Measurements from ENCODE around the gene RFX1. TPM values are rescaled to one million over a fixed set of nuclear protein-coding genes. Genes with fewer than 3 reads are reported as not detected.

RFX1 gene
- total RNA-seq, 1 experiment from 2014 or later = 20.4 TPM

DNA sequence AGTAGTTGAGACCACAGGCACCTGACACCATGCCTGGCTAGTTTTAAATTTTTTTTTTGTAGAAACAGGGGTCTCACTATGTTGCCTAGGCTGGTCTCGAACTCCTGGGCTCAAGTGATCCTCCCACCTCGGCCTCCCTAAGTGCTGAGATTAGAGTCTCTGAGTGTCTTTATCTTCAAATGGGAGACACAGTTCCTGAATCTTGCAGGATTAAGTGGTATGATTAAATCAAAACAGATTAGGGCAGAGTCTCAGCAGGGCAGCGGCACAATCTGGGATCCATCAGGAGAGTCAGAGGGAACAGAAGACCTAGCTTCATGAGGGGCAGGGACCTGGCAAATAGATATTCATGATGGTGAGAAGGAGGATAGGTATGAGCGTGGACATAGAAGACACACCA is 22.8 kb upstream of the RFX1 start:
- Mint-ChIP-seq H3K4me3 (no peak overlapping the region), H3K9me3 (no peaks in the 10 kb centered on the region), H3K27ac (no peak overlapping the region), H3K4me1 (peaks cover 6% of the 10 kb centered on the region), H3K36me3 (no peaks in the 10 kb centered on the region), H3K27me3 (ENCODE audit: low read depth) (peaks cover 15% of the 10 kb centered on the region)
- CTCF ChIA-PET = interaction anchor here (1.1 to 1.4 kb wide), 3 partner anchors 26 to 167 kb away, joined by 4 to 5 read pairs (median 4); no protein-coding TSS in a partner anchor
- TF ChIP-seq SOX15 (CRISPR knock-in tag; IDR thresholded peaks at IDR 0.05) (no peak), ELF4 (CRISPR knock-in tag; IDR thresholded peaks at IDR 0.05; ENCODE audit: low read depth) (no peak), NR1H2 (CRISPR knock-in tag; IDR thresholded peaks at IDR 0.05) (no peak), ZNF512 (CRISPR knock-in tag; IDR thresholded peaks at IDR 0.05; ENCODE audit: borderline replicate concordance) (no peak), ZNF263 (CRISPR knock-in tag; IDR thresholded peaks at IDR 0.05; ENCODE audit: low read depth) (no peak), TEAD1 (CRISPR knock-in tag; IDR thresholded peaks at IDR 0.05) (no peak), MXD4 (CRISPR knock-in tag; IDR thresholded peaks at IDR 0.05; ENCODE audit: borderline replicate concordance) (no peak), GRHL2 (CRISPR knock-in tag; IDR thresholded peaks at IDR 0.05; ENCODE audit: insufficient replicate concordance, severe bottlenecking) (no peak), CREM (CRISPR knock-in tag; IDR thresholded peaks at IDR 0.05) (no peak), GTF2I (CRISPR knock-in tag; conservative IDR thresholded peaks at IDR 0.05) (no peak), TCF7 (CRISPR knock-in tag; IDR thresholded peaks at IDR 0.05; ENCODE audit: low read depth) (no peak), ZNF232 (CRISPR knock-in tag; IDR thresholded peaks at IDR 0.05) (no peak), SP1 (CRISPR knock-in tag; conservative IDR thresholded peaks at IDR 0.05) (no peak)
- TF ChIP-seq, protein P1, sequence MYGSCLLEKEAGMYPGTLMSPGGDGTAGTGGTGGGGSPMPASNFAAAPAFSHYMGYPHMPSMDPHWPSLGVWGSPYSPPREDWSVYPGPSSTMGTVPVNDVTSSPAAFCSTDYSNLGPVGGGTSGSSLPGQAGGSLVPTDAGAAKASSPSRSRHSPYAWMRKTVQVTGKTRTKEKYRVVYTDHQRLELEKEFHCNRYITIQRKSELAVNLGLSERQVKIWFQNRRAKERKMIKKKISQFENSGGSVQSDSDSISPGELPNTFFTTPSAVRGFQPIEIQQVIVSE (CRISPR knock-in tag; IDR thresholded peaks at IDR 0.05; ENCODE audit: borderline replicate concordance) = no peak
- no peak for DNase-seq (ENCODE audit: low spot score)
- no peak for ATAC-seq
- POLR2A ChIA-PET = no interaction called here

DNA sequence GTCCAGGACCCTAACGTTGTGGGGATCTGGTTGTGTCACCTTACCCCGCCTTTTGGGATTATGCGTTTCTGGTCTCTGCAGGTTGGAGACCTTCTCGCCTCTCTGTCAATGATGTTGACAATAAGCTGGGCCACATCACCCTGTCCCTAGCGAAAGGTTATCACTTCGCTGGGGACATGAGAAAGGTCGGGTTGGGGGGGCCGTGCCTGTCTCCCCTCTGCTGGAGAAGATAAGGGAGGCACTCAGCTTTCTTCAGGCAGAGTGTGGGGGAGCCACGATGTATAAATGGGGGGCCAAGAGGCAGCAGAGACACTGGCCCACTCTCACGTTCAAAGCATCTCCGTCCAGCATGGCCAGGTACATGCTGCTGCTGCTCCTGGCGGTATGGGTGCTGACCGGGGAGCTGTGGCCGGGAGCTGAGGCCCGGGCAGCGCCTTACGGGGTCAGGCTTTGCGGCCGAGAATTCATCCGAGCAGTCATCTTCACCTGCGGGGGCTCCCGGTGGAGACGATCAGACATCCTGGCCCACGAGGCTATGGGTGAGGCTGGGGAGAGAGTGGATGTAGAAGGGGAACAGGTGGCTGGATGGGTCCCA is 21.8 kb upstream of the RFX1 start, which contains the start of gene RLN3:
Gene RLN3, plus strand, starts transcription at position 293 of the 595 bp plus-strand sequence. Its CDS starts 57 bp downstream, at position 350.
- no peaks in the 10 kb centered on the region for H3K9me3 Mint-ChIP-seq
- no peaks in the 10 kb centered on the region for H3K36me3 Mint-ChIP-seq
- ChIA-PET POLR2A (interaction anchor here (0.6 kb wide), 1 partner anchor 9 kb away, joined by 3 read pairs; no protein-coding TSS in a partner anchor), CTCF (interaction anchor here (1.1 to 3.0 kb wide), 4 partner anchors 27 to 166 kb away, joined by 4 to 12 read pairs (median 4); no protein-coding TSS in a partner anchor)
- ATAC-seq = no peak
- H3K4me3 Mint-ChIP-seq = no peak within 1 kb of the TSS
- peaks cover 10% of the 10 kb centered on the region for H3K4me1 Mint-ChIP-seq
- no peak for DNase-seq (ENCODE audit: low spot score)
- H3K27ac Mint-ChIP-seq = no peak within 1 kb of the TSS
- H3K27me3 Mint-ChIP-seq (ENCODE audit: low read depth) = peaks cover 15% of the 10 kb centered on the region
- TF ChIP-seq FOXK1 (CRISPR knock-in tag; IDR thresholded peaks at IDR 0.05) (no peak), IRF1 (CRISPR knock-in tag; IDR thresholded peaks at IDR 0.05) (no peak), ELF4 (CRISPR knock-in tag; IDR thresholded peaks at IDR 0.05; ENCODE audit: low read depth) (no peak), AFF4 (CRISPR knock-in tag; IDR thresholded peaks at IDR 0.05; ENCODE audit: borderline replicate concordance) (no peak), ZNF281 (CRISPR knock-in tag; IDR thresholded peaks at IDR 0.05) (no peak), ZNF232 (CRISPR knock-in tag; IDR thresholded peaks at IDR 0.05) (no peak), GTF2I (CRISPR knock-in tag; conservative IDR thresholded peaks at IDR 0.05) (no peak), ATF3 (CRISPR knock-in tag; conservative IDR thresholded peaks at IDR 0.05) (no peak)
- TF ChIP-seq, protein P2, sequence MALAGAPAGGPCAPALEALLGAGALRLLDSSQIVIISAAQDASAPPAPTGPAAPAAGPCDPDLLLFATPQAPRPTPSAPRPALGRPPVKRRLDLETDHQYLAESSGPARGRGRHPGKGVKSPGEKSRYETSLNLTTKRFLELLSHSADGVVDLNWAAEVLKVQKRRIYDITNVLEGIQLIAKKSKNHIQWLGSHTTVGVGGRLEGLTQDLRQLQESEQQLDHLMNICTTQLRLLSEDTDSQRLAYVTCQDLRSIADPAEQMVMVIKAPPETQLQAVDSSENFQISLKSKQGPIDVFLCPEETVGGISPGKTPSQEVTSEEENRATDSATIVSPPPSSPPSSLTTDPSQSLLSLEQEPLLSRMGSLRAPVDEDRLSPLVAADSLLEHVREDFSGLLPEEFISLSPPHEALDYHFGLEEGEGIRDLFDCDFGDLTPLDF (CRISPR knock-in tag; IDR thresholded peaks at IDR 0.05) = no peak
- TF ChIP-seq, protein P3, sequence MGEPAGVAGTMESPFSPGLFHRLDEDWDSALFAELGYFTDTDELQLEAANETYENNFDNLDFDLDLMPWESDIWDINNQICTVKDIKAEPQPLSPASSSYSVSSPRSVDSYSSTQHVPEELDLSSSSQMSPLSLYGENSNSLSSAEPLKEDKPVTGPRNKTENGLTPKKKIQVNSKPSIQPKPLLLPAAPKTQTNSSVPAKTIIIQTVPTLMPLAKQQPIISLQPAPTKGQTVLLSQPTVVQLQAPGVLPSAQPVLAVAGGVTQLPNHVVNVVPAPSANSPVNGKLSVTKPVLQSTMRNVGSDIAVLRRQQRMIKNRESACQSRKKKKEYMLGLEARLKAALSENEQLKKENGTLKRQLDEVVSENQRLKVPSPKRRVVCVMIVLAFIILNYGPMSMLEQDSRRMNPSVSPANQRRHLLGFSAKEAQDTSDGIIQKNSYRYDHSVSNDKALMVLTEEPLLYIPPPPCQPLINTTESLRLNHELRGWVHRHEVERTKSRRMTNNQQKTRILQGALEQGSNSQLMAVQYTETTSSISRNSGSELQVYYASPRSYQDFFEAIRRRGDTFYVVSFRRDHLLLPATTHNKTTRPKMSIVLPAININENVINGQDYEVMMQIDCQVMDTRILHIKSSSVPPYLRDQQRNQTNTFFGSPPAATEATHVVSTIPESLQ (CRISPR knock-in tag; IDR thresholded peaks at IDR 0.05) = no peak
